Measurements from ENCODE around the gene MAB21L3. TPM values are rescaled to one million over a fixed set of nuclear protein-coding genes. Genes with fewer than 3 reads are reported as not detected.

MAB21L3 gene
- total and polyA plus RNA-seq, 2 of the 13 experiments (the other 11 are each of a cell fraction or from before 2014, with no cell fraction given): 0.55 to 4.1 TPM

GRCh38 chr1:116179419-116179818, 68.2 kb downstream of the MAB21L3 start (continued):
- TF ChIP-seq KIAA2018 (CRISPR knock-in tag; IDR thresholded peaks at IDR 0.05; ENCODE audit: borderline replicate concordance) (no peak), ZXDC (CRISPR knock-in tag; IDR thresholded peaks at IDR 0.05) (no peak), NCOA5 (CRISPR knock-in tag; IDR thresholded peaks at IDR 0.05) (no peak), JARID2 (CRISPR knock-in tag; IDR thresholded peaks at IDR 0.05; ENCODE audit: insufficient replicate concordance) (no peak), ZNF564 (CRISPR knock-in tag; IDR thresholded peaks at IDR 0.05) (no peak), CBX5 (CRISPR knock-in tag; IDR thresholded peaks at IDR 0.05; ENCODE audit: borderline replicate concordance) (no peak), FOXC1 (CRISPR knock-in tag; IDR thresholded peaks at IDR 0.05; ENCODE audit: borderline replicate concordance) (no peak), ZNF629 (CRISPR knock-in tag; conservative IDR thresholded peaks at IDR 0.05) (peak; percentile 53), ZNF17 (CRISPR knock-in tag; IDR thresholded peaks at IDR 0.05) (no peak), THRA (CRISPR knock-in tag; IDR thresholded peaks at IDR 0.05; ENCODE audit: borderline replicate concordance) (peak; percentile 88), ZNF430 (CRISPR knock-in tag; IDR thresholded peaks at IDR 0.05) (0 out of 2 replicates have a peak, but pooled peaks have one; percentile 64), USF2 (IDR thresholded peaks at IDR 0.05; ENCODE audit: low read depth, low read length) (no peak), USF2 (CRISPR knock-in tag; IDR thresholded peaks at IDR 0.05; ENCODE audit: borderline replicate concordance) (no peak), RXRA (CRISPR knock-in tag; IDR thresholded peaks at IDR 0.05) (peak; percentile 34; the same call in 1 of the 2 replicates), KDM1A (CRISPR knock-in tag; IDR thresholded peaks at IDR 0.05) (no peak), SP1 (IDR thresholded peaks at IDR 0.05) (no peak), SP1 (CRISPR knock-in tag; IDR thresholded peaks at IDR 0.05) (no peak)
